Ishikawa (cell line): ENCODE results near the gene NLGN1.

Source experiments
- CREB1 ChIP-seq: IDR thresholded peaks from 2 replicates; pipeline ENCODE4 v1.6.1; 2012; ENCODE audit warnings: low read depth
- EGR1 ChIP-seq: IDR thresholded peaks from 2 replicates; pipeline ENCODE4 v1.6.1; 2012
- EP300 ChIP-seq: IDR thresholded peaks from 2 replicates; pipeline ENCODE4 v1.6.1; 2012; ENCODE audit warnings: borderline replicate concordance
- FOXM1 ChIP-seq: IDR thresholded peaks from 2 replicates; pipeline ENCODE4 v1.6.1; 2012; ENCODE audit warnings: low read depth, borderline replicate concordance
- MAX ChIP-seq: IDR thresholded peaks from 2 replicates; pipeline ENCODE4 v1.6.1; 2012
- NFIC ChIP-seq: IDR thresholded peaks from 2 replicates; pipeline ENCODE4 v1.6.1; 2012
- RAD21 ChIP-seq: IDR thresholded peaks from 2 replicates; pipeline ENCODE4 v1.6.1; 2012; ENCODE audit warnings: low read depth
- REST ChIP-seq: IDR thresholded peaks from 2 replicates; pipeline ENCODE4 v1.6.1; 2012; ENCODE audit warnings: low read depth, mild to moderate bottlenecking
- TAF1 ChIP-seq: IDR thresholded peaks from 2 replicates; pipeline ENCODE4 v1.6.1; 2012; ENCODE audit warnings: low read depth, mild to moderate bottlenecking
- TCF12 ChIP-seq: IDR thresholded peaks from 2 replicates; pipeline ENCODE4 v1.6.1; 2012; ENCODE audit warnings: low read depth
- TEAD4 ChIP-seq: IDR thresholded peaks from 2 replicates; pipeline ENCODE4 v1.6.1; 2012
- USF1 ChIP-seq: IDR thresholded peaks from 2 replicates; pipeline ENCODE4 v1.6.1; 2012
- YY1 ChIP-seq: IDR thresholded peaks from 2 replicates; pipeline ENCODE4 v1.6.1; 2012; ENCODE audit warnings: low read depth
- ZBTB7A ChIP-seq: IDR thresholded peaks from 2 replicates; pipeline ENCODE4 v1.6.1; 2012; ENCODE audit warnings: low read depth

- no peak for TF ChIP-seq EGR1
- no peak for TF ChIP-seq EP300
- no peak for TF ChIP-seq YY1
- no peak for TF ChIP-seq NFIC
- no peak for TF ChIP-seq RAD21
- TF ChIP-seq TCF12: no peak
- TF ChIP-seq REST: no peak
- TF ChIP-seq MAX: no peak
- no peak for TF ChIP-seq USF1
- no peak for TF ChIP-seq FOXM1
- no peak for TF ChIP-seq ZBTB7A
- no peak for TF ChIP-seq TAF1
- TF ChIP-seq CREB1: no peak
- TF ChIP-seq TEAD4: no peak
Measured at GRCh38 chr3:174253940-174254339, 856.4 kb downstream of the NLGN1 start.
